ENCODE data around the gene SDSL.

- TF ChIP-seq, protein P1, sequence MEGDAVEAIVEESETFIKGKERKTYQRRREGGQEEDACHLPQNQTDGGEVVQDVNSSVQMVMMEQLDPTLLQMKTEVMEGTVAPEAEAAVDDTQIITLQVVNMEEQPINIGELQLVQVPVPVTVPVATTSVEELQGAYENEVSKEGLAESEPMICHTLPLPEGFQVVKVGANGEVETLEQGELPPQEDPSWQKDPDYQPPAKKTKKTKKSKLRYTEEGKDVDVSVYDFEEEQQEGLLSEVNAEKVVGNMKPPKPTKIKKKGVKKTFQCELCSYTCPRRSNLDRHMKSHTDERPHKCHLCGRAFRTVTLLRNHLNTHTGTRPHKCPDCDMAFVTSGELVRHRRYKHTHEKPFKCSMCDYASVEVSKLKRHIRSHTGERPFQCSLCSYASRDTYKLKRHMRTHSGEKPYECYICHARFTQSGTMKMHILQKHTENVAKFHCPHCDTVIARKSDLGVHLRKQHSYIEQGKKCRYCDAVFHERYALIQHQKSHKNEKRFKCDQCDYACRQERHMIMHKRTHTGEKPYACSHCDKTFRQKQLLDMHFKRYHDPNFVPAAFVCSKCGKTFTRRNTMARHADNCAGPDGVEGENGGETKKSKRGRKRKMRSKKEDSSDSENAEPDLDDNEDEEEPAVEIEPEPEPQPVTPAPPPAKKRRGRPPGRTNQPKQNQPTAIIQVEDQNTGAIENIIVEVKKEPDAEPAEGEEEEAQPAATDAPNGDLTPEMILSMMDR (IDR thresholded peaks at IDR 0.05), result no peak
- TF ChIP-seq POLR2AphosphoS5 (IDR thresholded peaks at IDR 0.05), result no peak
- TF ChIP-seq EP300 (IDR thresholded peaks at IDR 0.05), result no peak
- TF ChIP-seq POLR2A (IDR thresholded peaks at IDR 0.05; ENCODE audit: low read depth), result no peak
Observed at GRCh38 chr12:113477171-113477841, 55.1 kb downstream of the SDSL start.
